Hypothalamus (tissue), 51 donors: ENCODE results near the gene LRP10.

Source experiments
- DNase-seq, 51 donors: peaks; one replicate each; lab custom pipeline; 2025; lab: John Stamatoyannopoulos, UW

The LRP10 gene

DNA sequence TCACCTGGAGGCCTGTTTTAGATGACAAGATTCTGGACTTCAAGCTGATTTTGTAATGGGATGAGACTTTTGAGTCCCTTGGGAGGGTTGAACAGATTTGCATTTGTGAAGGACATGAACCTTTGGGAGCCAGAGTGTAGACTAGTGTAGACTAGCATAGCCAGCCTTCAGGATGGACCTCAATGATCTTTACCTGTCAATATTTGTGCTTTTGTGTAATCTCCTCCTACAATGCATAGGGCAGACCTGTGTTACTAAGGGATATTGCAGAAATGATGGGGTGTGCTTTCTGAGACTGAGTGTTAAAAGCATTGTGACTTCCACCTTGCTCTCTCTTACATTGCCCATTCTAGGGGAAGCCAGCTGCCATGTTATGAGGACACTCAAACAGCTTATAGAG, 9.9 kb upstream of the LRP10 start:
- DNase-seq: no peak

DNA sequence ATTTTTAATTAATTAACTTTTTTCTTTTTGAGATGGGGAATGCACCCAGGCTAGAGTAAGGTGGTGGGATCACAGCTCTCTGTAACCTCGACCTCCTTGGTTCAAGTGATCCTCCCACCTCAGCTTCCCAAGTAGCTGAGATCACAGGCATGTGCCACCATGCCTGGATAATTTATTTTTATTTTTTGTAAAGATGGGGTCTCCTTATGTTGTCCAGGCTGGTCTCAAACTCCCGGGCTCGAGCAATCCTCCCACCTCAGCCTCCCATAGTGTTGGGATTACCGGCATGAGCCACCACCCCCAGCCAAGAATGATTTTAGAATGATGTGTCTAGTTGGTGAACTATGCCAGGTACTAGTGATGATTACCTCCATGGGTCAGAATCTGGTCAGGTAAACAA, 6.6 kb upstream of the LRP10 start:
- no peak for DNase-seq

DNA sequence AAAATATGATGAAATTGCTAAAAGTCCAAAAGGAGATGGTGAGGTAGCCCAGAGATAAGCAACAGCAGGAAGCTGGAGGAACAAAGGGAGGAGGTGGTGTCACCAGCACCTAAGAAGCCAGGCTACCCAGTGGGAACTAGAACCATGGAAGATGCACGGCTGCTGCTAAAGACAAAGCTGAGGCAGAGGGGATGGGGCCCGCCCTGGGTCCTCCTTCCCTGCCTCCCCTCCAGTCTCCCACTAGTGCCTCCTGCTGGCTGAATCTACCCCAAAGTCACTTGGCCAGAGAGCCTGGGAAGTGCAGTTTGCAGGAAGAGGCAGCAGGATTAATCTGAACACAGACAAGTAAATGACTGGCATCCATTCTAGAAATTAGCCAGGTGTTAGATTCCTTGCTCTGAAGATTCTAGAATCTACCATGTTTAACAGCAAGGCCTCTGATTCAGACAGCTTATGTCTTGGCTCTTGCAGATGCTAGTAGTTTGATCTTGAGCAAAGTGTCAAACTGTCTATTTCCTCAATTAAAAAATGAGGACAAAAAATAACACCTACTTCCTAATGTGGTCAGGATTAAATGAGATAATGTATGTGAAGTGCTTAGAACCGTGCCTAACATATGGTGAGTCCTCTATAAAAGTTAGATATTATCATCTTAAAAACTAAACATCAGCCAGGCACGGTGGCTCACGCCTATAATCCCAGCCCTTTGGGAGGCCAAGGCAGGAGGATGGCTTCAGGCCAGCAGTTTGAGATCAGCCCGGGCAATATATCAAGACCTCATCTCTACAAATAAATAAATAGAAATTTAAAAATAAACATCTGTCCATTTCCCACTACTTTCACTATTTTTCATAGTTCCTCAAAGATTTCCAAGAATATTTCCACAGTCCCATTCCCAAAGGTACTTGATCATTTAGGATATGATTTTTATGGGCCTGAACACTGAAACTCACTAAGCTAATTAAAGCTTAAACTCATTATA, 5.8 kb upstream of the LRP10 start:
- DNase-seq: no peak

DNA sequence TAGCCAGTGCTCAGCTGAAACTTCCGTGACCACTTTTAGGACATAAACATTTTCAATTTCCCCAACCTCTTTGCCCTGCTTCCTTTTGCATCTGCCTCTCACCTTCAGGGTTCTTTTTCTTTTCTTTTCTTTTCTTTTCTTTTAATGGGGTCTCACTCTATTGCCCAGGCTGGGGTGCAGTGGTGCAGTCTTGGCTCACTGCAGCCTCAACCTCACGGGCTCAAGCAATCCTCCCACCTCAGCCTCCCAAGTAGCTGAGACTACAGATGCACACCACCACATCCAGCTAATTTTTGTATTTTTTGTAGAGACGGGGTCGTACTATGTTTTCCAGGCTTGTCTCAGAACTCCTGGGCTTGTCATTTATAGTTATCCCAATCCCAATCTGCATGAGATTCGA, 4.7 kb upstream of the LRP10 start:
- DNase-seq: no peak

DNA sequence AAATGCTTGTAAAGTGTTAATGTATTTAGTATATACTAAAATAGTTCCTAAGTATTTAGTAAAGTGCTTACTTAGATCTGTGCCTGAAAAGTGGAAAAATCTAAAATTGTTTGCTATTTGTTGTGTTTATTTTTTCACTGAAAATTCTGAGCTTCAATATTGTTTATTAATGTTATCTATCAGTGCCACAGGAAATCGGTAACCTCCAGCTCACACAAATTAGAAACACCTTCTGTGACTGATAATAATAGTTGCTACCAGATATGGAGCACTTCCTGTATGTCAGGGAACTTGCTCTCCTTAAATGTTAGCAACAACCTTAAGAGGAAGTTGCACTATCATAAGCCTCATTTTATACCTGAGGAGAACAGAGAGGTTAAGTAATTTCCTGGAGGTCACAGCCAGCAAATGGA, 723 bp upstream of the LRP10 start:
- DNase-seq: no peak

DNA sequence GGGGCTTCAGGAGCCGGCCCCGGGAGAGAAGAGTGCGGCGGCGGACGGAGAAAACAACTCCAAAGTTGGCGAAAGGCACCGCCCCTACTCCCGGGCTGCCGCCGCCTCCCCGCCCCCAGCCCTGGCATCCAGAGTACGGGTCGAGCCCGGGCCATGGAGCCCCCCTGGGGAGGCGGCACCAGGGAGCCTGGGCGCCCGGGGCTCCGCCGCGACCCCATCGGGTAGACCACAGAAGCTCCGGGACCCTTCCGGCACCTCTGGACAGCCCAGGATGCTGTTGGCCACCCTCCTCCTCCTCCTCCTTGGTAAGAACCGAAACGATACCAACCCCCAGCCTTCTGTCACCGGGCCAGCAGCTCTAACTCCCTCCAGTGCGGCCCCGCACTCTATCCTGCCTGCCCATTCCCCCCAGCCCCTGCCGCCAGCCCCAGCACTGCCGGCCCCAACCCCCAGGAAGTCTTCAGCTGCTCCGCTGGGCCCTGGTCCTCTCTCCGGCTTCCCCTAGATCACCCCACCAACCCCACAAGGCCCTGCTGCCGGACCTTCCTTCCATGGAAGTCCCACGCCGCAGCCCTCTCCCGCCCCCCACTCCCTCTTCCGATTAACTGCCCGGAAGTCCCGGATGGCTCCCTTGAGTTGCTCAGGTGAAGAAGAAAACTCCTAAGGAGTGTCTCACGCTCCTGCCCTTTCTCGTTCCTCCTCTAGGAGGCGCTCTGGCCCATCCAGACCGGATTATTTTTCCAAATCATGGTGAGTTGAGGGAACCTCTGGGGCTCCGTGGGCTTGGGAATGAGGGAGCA, 693 bp downstream of the LRP10 start:
- DNase-seq: peak in 44 of 51 donors; percentile 23 to 84 (median 58)

DNA sequence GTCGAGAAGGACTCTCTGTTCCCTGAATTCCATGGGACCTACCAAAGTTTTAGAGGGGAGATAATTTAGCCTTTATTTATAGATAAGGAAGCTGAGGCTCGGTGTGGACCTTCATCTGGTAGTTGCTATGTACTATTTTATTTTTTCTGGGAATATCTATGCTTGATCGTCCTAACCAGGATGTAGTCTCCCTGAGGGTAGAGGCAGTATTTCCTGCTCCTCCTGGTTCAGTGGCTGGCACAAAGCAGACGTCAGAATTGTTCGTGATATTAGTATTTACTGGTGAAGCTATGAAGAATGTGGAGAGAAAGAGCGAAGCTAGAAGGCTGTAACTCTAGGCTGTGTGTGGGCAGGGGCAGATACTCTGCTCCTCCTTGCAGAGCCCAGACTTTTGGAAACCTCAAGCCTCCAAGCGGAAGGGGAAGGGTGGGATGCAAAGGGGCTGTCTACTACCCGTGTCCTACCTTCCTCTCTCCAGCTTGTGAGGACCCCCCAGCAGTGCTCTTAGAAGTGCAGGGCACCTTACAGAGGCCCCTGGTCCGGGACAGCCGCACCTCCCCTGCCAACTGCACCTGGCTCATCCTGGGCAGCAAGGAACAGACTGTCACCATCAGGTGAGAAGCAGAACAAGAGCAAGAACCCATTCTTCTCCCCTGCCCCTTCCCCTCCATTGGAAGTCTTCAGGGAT, 1.4 kb downstream of the LRP10 start:
- DNase-seq: no peak

DNA sequence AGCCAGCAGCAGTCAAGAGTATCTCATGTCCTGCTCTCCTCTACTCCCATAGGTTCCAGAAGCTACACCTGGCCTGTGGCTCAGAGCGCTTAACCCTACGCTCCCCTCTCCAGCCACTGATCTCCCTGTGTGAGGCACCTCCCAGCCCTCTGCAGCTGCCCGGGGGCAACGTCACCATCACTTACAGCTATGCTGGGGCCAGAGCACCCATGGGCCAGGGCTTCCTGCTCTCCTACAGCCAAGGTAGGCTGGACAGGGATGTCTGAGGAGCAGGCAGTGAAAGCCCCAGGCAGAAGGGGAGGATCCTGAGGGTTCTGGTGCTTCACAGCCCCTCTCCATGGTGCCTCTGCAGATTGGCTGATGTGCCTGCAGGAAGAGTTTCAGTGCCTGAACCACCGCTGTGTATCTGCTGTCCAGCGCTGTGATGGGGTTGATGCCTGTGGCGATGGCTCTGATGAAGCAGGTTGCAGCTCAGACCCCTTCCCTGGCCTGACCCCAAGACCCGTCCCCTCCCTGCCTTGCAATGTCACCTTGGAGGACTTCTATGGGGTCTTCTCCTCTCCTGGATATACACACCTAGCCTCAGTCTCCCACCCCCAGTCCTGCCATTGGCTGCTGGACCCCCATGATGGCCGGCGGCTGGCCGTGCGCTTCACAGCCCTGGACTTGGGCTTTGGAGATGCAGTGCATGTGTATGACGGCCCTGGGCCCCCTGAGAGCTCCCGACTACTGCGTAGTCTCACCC, 3.6 kb downstream of the LRP10 start:
- DNase-seq: no peak

DNA sequence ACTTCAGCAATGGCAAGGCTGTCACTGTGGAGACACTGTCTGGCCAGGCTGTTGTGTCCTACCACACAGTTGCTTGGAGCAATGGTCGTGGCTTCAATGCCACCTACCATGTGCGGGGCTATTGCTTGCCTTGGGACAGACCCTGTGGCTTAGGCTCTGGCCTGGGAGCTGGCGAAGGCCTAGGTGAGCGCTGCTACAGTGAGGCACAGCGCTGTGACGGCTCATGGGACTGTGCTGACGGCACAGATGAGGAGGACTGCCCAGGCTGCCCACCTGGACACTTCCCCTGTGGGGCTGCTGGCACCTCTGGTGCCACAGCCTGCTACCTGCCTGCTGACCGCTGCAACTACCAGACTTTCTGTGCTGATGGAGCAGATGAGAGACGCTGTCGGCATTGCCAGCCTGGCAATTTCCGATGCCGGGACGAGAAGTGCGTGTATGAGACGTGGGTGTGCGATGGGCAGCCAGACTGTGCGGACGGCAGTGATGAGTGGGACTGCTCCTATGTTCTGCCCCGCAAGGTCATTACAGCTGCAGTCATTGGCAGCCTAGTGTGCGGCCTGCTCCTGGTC, 4.3 kb downstream of the LRP10 start:
- DNase-seq: no peak

DNA sequence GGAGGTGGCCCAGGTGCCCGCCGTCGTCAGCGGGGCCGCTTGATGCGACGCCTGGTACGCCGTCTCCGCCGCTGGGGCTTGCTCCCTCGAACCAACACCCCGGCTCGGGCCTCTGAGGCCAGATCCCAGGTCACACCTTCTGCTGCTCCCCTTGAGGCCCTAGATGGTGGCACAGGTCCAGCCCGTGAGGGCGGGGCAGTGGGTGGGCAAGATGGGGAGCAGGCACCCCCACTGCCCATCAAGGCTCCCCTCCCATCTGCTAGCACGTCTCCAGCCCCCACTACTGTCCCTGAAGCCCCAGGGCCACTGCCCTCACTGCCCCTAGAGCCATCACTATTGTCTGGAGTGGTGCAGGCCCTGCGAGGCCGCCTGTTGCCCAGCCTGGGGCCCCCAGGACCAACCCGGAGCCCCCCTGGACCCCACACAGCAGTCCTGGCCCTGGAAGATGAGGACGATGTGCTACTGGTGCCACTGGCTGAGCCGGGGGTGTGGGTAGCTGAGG, 5.5 kb downstream of the LRP10 start:
- no peak for DNase-seq

DNA sequence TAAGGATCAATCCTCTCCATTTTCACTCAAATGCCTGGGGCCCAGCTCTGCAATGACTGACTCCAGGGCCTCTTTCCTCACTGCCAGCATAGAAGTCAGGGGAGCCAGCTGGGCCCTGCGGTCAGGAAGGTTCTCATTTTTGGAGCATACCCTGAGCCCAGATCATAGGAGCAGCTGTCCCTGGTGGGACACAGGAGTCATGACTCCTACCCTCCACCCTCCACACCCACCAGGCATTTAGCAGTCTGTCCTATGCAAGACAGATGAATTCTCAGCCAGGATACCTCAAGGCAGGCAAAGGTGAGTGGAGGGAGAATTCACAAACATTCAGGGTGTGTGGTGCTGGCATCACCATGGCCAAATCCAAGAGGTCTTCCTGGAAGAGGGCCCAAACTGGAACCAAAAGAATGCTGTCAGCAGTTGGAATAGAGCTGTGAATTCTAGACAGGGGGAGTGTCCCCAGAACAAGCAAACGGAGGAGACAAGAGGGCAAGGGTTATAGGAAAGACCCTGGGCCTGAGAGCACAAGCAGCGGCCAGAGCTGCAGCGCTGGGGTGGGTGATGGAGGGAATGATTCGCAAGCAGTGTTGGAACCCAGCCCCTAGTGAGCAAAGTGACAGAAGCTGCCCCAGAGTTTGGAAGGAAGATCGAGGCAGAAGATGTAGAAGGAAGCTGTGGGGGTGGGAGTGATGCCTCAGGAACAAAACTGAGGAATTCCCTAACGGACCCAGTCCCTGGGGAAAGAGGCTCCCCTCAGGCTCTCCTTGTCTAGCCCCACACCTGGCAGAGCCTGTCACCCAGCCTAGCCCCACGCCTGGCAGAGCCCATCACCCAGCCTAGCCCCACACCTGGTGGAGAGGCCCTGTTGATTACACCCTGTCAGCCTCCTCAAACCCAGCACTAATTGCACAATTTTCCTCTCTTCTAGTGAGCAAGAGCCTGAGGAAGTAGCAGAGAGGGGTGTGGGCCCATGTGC, 7.0 kb downstream of the LRP10 start:
- DNase-seq: no peak

DNA sequence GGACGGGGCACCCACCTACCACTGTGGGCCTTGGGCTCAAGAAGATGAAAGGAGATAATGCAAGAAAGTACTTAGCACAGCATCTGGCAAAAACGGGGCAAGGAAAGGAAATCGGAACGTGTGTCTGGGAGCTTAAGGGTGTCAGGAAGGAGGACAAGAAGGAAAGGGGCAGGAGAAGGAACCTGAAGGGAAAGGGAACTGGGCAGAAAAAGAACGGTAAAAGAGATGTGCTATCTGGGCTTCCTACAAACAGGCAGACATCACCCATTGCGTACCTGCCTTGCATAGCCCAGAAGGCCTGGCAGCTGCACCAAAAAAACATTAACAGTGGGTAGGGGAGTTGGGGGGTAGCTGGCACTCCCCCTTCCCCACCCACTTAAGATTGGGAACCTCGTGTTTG, 10.5 kb downstream of the LRP10 start:
- no peak for DNase-seq

DNA sequence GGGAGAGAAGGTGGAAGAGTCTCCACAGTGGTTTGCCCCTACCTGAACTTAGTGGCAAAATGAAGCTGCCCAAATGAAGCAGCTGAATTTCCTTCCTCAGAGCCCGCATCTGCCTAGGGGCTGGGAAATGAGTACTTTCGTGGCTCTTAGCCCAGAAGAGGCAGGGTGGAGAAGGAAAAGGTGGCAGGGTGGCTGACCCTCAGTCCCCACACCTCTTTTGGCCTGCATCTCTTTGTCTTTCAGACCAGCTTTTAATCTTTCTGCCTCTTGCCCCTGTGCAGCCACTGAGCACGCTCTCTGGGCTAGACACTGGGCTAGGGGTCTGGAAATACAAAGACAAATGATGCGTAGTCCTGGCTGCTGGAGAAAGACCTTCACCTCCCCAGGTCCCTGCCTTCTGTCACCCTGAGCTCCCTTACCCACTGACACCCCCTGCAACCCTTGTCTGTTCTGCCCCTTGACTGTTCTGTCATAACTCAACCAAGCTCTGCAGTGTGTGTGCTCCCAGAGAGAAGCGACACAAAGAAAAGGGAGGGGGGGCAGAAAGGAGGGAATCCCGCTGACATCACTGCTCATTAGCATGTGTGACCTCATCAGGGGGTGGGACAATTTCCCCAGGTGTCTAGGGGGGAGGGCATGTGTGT, 11.1 kb downstream of the LRP10 start:
- DNase-seq: peak in 24 of 51 donors; percentile 5 to 76 (median 33)

DNA sequence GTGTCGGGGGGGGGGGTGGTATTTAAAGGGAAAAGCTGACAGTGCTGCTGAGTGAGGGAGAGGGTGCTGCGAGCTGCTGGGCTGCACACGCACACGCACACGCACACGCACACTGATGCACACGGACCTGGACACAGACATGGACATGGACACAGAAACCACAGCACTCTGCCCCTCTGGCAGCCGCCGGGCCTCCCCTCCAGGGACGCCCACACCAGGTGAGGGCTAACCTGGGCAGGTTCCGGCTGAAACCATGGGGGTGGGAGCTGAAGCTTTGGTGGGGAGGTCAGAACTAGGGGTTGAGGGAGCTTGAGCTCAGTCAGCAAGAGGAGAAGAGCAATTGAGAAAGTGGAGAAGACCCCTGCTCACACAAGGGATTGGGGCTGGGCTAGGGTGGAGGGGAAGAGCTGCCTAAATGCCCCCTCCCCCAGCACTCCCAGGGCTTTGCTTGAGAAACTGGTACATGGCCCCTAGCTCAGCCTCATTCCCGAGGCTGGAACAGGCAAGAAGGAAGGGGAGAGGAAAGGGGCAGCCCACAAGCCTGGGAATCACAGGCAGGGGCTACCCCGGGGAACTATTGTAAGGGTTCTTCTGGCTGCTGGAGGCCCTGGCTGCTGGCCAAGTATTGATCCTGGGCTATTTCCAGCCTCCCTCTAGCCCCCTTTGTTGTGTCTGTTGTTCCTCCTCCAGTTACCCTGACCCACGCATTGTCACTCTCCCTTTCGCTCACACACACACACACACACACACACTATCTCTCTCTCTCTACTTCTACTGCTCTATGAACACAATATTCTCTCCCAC, 11.8 kb downstream of the LRP10 start, which contains the start of gene REM2:
TSS of gene REM2 (plus strand) at position 50 of the 804 bp plus-strand sequence. CDS start at position 116, 66 bp downstream.
- peak in 2 of 51 donors; percentile 27 to 46 for DNase-seq

DNA sequence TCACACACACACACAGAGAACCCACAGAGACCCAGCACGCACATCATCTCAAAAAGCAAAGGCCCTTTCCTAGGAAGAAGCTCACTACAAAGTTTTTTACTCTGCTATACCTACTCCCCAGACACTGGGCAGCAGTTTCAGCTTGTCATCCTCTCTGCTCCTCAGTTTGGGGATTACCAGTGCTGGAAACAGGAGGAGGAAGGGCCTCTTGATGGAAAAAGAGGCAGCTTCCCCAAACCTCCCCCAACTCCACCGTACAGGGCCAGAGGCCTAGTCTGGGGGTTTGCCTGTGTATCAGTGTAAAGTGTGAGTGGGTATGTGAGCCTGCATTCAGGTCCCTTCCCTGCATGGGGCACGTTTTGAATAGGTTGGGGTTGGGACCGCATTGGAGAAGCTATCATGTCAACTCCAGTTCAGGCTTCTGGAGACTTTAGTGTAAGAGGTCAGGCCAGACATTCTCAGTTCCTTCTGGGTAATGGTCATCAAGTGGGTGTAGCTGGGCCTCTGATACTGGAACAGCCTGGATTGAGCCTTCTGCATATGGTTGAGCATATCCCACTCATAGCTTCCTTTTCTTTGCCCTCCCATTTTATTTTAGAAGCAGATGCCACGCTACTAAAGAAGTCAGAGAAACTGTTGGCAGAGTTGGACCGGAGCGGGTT, 12.7 kb downstream of the LRP10 start:
- peak in 1 of 51 donors; percentile 27 for DNase-seq

DNA sequence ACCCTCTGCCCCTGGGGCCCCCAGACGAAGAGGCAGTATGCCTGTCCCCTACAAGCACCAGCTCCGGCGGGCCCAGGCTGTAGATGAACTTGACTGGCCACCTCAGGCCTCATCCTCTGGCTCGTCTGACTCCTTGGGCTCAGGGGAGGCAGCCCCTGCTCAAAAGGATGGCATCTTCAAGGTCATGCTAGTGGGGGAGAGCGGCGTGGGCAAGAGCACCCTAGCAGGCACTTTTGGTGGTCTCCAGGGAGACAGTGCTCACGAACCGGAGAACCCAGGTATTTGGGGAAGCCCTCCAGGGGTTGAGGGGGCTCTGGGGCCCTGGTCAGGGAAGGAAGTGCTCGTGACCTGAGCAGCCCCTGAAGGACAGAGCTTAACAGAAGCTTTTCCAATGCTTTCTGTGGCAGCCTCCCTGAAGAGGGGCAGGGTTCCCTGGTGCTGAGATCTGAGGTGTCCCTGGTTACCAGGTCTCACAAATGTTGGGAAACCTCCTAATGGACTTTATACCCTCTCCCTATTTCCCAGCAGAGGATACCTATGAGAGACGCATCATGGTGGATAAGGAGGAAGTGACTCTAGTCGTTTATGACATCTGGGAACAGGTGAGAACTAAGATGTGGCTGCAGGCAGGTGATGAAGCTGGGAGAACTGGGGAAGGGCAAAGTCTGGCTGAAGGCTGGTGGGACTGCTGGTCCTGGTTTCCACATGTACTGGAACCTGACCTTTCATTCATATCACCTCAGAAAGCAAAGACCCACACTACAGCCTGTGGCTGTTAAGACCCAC, 13.4 kb downstream of the LRP10 start:
- no peak for DNase-seq
